HEK293 (cell line): ENCODE results near the gene LPP.

ENCODE experiments used
- CTCF ChIP-seq: fragments of 450-650 bp; formaldehyde crosslinking; IDR thresholded peaks from 2 replicates; pipeline ENCODE4 v1.5.1; 2016; ENCODE audit warnings: missing biosample characterization, missing genetic modification characterization
- GLI4 ChIP-seq: fragments of 450-650 bp; formaldehyde crosslinking; IDR thresholded peaks from 2 replicates; pipeline ENCODE4 v1.5.1; 2016; ENCODE audit warnings: missing biosample characterization, missing genetic modification characterization
- KLF8 ChIP-seq: fragments of 450-650 bp; formaldehyde crosslinking; IDR thresholded peaks from 2 replicates; pipeline ENCODE4 v1.5.1; 2016; ENCODE audit warnings: missing biosample characterization, missing genetic modification characterization
- OVOL3 ChIP-seq: fragments of 450-650 bp; formaldehyde crosslinking; IDR thresholded peaks from 2 replicates; pipeline ENCODE4 v1.5.1; 2016; ENCODE audit warnings: missing biosample characterization, missing genetic modification characterization
- TRIM28 ChIP-seq: IDR thresholded peaks from 2 replicates; pipeline ENCODE4 v1.6.1; 2011; ENCODE audit warnings: low read length, control low read depth, borderline replicate concordance
- YY1 ChIP-seq: fragments of 450-650 bp; formaldehyde crosslinking; IDR thresholded peaks from 2 replicates; pipeline ENCODE4 v1.5.1; 2018; ENCODE audit warnings: missing biosample characterization, missing genetic modification characterization
- ZBTB7A ChIP-seq: fragments of 450-650 bp; formaldehyde crosslinking; IDR thresholded peaks from 2 replicates; pipeline ENCODE4 v1.5.1; 2016; ENCODE audit warnings: low read depth, missing biosample characterization, missing genetic modification characterization
- ZNF274 ChIP-seq, 2 experiments: fragments of 200-500 bp in 1 of 2; fragments of 450-650 bp in 1 of 2; sonication (Bioruptor generic) in 1 of 2; formaldehyde crosslinking in 1 of 2; IDR thresholded peaks; 2 replicates each; pipeline versions ENCODE4 v1.5.1 to v1.6.1; 2014 to 2016; ENCODE audit warnings: borderline replicate concordance in 1 of 2, inconsistent platforms in 1 of 2, low read length in 1 of 2, missing biosample characterization in 1 of 2, missing genetic modification characterization in 1 of 2
- TF ChIP-seq, protein P1 (sequence below): fragments of 450-650 bp; formaldehyde crosslinking; IDR thresholded peaks from 2 replicates; pipeline ENCODE4 v1.5.1; 2016; ENCODE audit warnings: missing biosample characterization, missing genetic modification characterization
- TF ChIP-seq, protein P2 (sequence below): fragments of 450-650 bp; formaldehyde crosslinking; IDR thresholded peaks from 2 replicates; pipeline ENCODE4 v1.5.1; 2016; ENCODE audit warnings: missing biosample characterization, missing genetic modification characterization, low read depth

GRCh38 chr3:188254520-188255070 lies 100.6 kb downstream of the LPP start:
- TF ChIP-seq YY1 (tag by site-specific recombination) (no peak), ZBTB7A (tag by site-specific recombination) (no peak), CTCF (no peak), ZNF274 (IDR thresholded peaks at IDR 0.05; ENCODE audit: low read length) (no peak), ZNF274 (tag by site-specific recombination; IDR thresholded peaks at IDR 0.05; ENCODE audit: borderline replicate concordance) (no peak), OVOL3 (tag by site-specific recombination) (no peak), GLI4 (tag by site-specific recombination) (no peak), KLF8 (tag by site-specific recombination) (no peak), TRIM28 (no peak)
- TF ChIP-seq, protein P1, sequence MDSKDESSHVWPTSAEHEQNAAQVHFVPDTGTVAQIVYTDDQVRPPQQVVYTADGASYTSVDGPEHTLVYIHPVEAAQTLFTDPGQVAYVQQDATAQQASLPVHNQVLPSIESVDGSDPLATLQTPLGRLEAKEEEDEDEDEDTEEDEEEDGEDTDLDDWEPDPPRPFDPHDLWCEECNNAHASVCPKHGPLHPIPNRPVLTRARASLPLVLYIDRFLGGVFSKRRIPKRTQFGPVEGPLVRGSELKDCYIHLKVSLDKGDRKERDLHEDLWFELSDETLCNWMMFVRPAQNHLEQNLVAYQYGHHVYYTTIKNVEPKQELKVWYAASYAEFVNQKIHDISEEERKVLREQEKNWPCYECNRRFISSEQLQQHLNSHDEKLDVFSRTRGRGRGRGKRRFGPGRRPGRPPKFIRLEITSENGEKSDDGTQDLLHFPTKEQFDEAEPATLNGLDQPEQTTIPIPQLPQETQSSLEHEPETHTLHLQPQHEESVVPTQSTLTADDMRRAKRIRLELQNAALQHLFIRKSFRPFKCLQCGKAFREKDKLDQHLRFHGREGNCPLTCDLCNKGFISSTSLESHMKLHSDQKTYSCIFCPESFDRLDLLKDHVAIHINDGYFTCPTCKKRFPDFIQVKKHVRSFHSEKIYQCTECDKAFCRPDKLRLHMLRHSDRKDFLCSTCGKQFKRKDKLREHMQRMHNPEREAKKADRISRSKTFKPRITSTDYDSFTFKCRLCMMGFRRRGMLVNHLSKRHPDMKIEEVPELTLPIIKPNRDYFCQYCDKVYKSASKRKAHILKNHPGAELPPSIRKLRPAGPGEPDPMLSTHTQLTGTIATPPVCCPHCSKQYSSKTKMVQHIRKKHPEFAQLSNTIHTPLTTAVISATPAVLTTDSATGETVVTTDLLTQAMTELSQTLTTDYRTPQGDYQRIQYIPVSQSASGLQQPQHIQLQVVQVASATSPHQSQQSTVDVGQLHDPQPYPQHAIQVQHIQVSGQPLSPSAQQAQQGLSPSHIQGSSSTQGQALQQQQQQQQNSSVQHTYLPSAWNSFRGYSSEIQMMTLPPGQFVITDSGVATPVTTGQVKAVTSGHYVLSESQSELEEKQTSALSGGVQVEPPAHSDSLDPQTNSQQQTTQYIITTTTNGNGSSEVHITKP, result no peak
- TF ChIP-seq, protein P2, sequence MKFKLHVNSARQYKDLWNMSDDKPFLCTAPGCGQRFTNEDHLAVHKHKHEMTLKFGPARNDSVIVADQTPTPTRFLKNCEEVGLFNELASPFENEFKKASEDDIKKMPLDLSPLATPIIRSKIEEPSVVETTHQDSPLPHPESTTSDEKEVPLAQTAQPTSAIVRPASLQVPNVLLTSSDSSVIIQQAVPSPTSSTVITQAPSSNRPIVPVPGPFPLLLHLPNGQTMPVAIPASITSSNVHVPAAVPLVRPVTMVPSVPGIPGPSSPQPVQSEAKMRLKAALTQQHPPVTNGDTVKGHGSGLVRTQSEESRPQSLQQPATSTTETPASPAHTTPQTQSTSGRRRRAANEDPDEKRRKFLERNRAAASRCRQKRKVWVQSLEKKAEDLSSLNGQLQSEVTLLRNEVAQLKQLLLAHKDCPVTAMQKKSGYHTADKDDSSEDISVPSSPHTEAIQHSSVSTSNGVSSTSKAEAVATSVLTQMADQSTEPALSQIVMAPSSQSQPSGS (tag by site-specific recombination), result no peak
